ENCODE results near the gene CD5L.

The CD5L gene

GRCh38 chr1:157841708-157842107 lies at the start of gene CD5L:
Gene CD5L, minus strand, starts transcription at chr1:157841808. Its CDS starts 107 bp downstream, at chr1:157841701.
- no peak for DNase-seq (ENCODE audit: low spot score)

GRCh38 chr1:157882580-157882979 lies 41.0 kb upstream of the CD5L start:
- DNase-seq (ENCODE audit: low spot score): no peak

- DNase-seq (ENCODE audit: low spot score): no peak
Measured at GRCh38 chr1:157880621-157881020, 39.0 kb upstream of the CD5L start.

- peak; percentile 2 for DNase-seq (ENCODE audit: low spot score)
Measured at GRCh38 chr1:157878059-157878458, 36.5 kb upstream of the CD5L start.

- no peak for DNase-seq (ENCODE audit: low spot score)
Measured at GRCh38 chr1:157870490-157870889, 28.9 kb upstream of the CD5L start.

GRCh38 chr1:157868654-157869053 lies 27.0 kb upstream of the CD5L start:
- no peak for DNase-seq (ENCODE audit: low spot score)

GRCh38 chr1:157862114-157863070 lies 20.8 kb upstream of the CD5L start:
- DNase-seq (ENCODE audit: low spot score): no peak

- DNase-seq (ENCODE audit: low spot score): no peak
Measured at GRCh38 chr1:157856538-157856937, 14.9 kb upstream of the CD5L start.

- no peak for DNase-seq (ENCODE audit: low spot score)
Measured at GRCh38 chr1:157852476-157852875, 10.9 kb upstream of the CD5L start.

GRCh38 chr1:157849229-157849875 lies 7.7 kb upstream of the CD5L start:
- DNase-seq (ENCODE audit: low spot score): no peak

GRCh38 chr1:157844089-157844830 lies 2.7 kb upstream of the CD5L start:
- no peak for DNase-seq (ENCODE audit: low spot score)

GRCh38 chr1:157842939-157843338 lies 1.3 kb upstream of the CD5L start:
- no peak for DNase-seq (ENCODE audit: low spot score)

- DNase-seq (ENCODE audit: low spot score): no peak
Measured at GRCh38 chr1:157838966-157839365, 2.6 kb downstream of the CD5L start.

- DNase-seq (ENCODE audit: low spot score): no peak
Measured at GRCh38 chr1:157834430-157834829, 7.2 kb downstream of the CD5L start.

- no peak for DNase-seq (ENCODE audit: low spot score)
Measured at GRCh38 chr1:157833145-157833544, 8.5 kb downstream of the CD5L start.

- DNase-seq (ENCODE audit: low spot score): no peak
Measured at GRCh38 chr1:157831968-157832626, 9.5 kb downstream of the CD5L start.

- DNase-seq (ENCODE audit: low spot score): no peak
Measured at GRCh38 chr1:157830887-157831286, 10.7 kb downstream of the CD5L start.

- DNase-seq (ENCODE audit: low spot score): no peak
Measured at GRCh38 chr1:157829711-157830110, 11.9 kb downstream of the CD5L start.

- no peak for DNase-seq (ENCODE audit: low spot score)
Measured at GRCh38 chr1:157829210-157829609, 12.4 kb downstream of the CD5L start.

GRCh38 chr1:157820299-157820698 lies 21.3 kb downstream of the CD5L start:
- no peak for DNase-seq (ENCODE audit: low spot score)

- DNase-seq (ENCODE audit: low spot score): no peak
Measured at GRCh38 chr1:157819896-157820295, 21.7 kb downstream of the CD5L start, which contains the start of gene FCRL1. Gene FCRL1, minus strand, starts transcription at chr1:157820120. Its CDS starts 83 bp downstream, at chr1:157820037.

GRCh38 chr1:157819215-157819614 lies 22.4 kb downstream of the CD5L start:
- DNase-seq (ENCODE audit: low spot score): no peak

All from hepatic stellate cell (primary cell).